Hematopoietic multipotent progenitor cell treated with erythropoietin and hydrocortisone succinate and interleukin-3 and kit ligand, for 17 days (in vitro differentiated cells): ENCODE results near the gene FAM124A.
"Not testable (repeated sequence)": the region's sequence is repeated elsewhere in the genome, so short reads cannot be mapped to it uniquely, and the experiment has no call there.

ENCODE experiments used
- DNase-seq: peaks from one replicate; pipeline ENCODE4 v3.0.0-alpha.2; 2015; ENCODE audit warnings: low spot score

FAM124A gene

GRCh38 chr13:51270623-51271415, 48.6 kb downstream of the FAM124A start:
- no peak for DNase-seq

GRCh38 chr13:51271528-51272085, 49.4 kb downstream of the FAM124A start:
- DNase-seq: no peak

DNA sequence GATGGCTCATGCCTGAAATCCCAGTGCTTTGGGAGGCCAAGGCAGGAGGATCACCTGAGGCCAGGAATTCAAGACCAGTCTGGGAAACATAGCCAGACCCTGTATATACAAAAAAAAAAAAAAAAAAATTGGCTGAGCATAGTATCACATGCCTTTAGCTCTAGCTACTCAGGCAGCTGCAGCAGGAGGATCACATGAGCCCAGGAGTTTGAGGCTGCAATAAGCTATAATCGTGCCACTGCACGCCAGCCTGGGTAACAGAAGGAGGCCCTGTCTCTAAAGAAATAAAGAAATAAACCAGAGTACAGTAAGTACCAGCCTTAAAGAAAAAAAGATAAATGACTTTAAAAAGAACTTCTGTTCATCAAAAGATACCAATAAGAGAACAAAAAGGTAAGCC, 52.9 kb downstream of the FAM124A start:
- no peak for DNase-seq

DNA sequence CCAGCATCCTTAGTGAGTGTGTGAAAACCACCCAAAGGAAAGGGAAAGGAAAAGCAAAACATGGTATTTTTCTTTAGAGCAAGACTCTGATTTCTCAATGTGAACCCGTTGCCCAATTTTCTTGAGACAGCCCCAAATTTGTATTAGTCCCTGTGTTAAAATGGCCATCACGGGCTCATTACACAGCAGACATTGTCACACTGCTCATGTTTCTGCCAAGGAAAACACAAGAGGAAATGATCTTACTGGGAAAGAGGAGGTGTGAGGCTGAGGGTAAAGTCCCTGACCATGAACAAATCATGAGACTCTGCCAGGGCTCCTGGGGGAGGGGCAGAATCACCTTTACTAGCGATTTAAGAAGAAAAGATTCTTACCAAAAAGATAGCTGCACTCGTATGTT, 54.4 kb downstream of the FAM124A start:
- DNase-seq: no peak

DNA sequence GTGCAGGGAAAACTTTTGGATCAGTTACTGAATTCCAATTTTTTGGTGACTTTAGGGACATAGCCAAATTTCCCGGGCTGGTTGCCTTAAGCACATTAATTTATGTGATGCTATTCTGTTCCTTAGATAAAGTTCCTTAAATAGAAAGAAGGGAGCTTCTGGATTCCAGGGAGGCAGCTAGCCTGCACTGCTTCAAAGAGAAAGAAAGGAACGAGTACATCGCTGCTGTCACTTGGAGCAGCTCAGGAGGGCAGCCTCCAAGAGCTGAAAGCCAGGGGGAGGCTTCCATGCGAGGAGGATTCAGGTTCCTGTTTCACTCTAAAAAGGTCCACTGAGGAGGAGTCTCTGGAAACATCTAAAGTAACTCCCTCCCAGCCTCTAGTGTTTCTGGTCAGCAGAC, 55.7 kb downstream of the FAM124A start:
- no peak for DNase-seq

DNA sequence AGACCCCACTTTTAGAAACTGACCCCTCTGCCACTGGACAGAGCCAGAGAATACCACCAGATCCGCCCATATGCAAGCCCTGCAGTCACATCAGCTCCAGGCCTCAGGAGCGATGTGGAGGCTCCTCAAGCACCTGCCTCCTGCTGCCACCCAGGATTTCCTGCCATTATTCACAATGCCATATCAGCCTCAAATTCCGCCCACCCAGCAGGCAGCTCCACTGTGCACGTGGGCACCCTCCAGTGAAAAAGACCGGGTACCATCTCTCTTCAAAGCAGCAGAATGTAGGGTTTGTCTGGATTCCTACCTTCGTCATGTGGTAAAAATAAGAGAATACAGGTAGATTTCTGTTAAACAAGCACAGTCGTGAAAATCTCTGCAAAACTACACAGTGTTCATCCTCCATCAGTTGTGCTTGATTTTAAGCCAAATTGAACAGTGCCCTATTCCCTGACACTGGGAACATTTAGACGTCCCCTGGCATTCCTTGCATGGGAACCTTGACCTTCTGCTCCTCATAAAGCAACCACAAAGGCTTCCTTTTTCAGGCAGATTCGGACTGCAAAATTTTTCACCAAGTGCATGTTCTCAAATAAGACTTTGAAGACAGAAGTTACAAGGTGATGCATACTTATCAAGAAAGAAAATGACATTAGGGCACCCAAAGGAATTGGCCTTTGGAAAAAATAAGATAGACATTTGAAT, 56.4 kb downstream of the FAM124A start:
- DNase-seq: no peak

DNA sequence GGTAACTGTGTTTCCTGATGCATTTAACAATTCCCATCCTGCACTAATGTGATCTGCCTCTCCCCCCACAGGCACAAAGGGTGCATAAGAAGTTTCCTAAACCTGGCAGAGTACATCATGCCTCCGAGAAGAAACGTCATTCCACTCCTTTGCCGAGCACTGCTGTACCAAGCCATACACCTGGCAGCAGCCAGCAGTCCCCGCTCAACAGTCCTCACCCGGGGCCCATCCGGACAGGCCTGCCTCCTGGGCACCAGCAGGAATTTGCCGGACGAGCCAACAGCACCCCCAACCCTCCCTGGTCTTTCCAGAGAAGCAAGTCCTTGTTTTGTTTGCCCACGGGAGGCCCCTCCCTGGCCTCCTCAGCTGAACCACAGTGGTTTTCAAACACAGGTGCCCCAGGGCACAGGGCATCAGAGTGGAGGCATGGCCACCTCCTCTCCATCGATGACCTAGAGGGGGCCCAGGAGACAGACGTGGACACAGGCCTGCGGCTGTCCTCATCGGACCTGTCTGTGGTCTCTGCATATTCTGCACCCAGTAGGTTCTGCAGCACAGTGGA, 58.3 kb downstream of the FAM124A start:
- DNase-seq: no peak

GRCh38 chr13:51282322-51282721, 60.1 kb downstream of the FAM124A start:
- no peak for DNase-seq

DNA sequence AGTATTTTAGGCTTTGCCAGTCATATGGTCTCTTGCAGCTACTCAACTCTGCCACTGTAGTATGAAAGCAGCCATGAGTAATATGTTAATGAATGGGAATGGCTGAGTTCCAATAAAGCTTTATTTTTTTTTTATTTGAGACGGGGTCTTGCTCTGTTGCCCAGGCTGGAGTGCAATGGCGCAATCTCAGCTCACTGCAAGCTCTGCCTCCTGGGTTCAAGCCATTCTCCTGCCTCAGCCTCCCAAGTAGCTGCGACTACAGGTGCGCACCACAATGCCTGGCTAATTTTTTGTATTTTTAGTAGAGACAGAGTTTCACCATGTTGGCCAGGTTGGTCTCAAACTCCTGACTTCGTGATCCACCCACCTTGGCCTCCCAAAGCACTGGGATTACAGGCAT, 60.7 kb downstream of the FAM124A start:
- DNase-seq: not testable (repeated sequence)

- DNase-seq: no peak
Observed at GRCh38 chr13:51283371-51283770, 61.2 kb downstream of the FAM124A start.

- no peak for DNase-seq
Observed at GRCh38 chr13:51284339-51284738, 62.1 kb downstream of the FAM124A start.

DNA sequence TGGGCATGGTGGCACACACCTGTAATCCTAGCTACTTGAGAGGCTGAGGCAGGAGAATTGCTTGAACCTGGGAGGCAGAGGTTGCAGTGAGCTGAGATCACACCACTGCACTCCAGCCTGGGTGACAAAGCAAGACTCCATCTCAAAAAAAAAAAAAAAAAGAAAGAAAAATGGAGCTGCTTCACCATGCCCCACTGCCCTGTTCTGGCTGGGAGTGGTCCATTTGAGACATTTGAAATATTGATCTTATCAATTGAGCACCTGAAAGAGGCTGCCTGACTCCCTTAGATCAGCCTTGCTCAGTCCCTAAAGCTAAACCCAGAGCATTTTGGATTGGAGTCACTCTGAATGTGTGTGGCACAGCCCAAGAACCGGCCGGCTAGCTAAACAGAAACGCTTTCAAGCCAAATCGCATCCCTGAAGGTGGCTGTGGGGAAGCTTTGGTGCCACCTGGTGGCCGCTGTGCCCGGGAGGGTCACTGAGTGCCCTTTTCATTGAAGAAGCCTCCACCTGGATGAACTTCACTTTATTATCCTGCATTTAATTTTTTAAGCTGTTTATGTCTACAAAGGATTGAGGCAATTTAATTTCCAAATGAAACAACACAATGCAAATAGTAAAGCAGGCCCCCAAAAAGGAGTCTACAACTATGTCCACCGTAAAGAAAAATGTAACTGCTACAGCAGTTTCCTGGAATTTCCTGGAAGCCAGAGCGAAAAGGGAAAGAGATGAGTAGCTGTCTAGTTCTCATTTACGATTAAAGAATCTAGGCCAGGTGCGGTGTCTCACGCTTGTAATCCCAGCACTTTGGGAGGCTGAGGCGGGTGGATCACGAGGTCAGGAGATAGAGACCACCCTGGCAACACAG, 64.2 kb downstream of the FAM124A start:
- peak; percentile 49 for DNase-seq

- DNase-seq: no peak
Observed at GRCh38 chr13:51287758-51288157, 65.6 kb downstream of the FAM124A start.

DNA sequence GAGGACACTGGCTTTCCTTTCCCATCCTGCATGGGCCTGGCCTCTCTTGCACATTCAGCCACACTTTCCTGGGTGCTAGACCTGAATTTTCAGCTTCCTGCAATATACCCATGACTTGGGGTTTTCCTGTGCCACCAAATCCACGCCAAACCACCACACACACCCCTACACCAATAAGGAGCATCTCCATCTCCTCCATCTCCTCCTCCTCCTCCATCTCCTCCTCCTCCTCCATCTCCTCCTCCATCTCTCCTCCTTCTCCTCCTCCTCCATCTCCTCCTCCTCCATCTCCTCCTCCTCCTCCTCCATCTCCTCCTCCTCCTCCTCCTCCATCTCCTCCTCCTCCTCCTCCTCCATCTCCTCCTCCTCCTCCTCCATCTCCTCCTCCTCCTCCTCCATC, 66.1 kb downstream of the FAM124A start:
- not testable (repeated sequence) for DNase-seq

DNA sequence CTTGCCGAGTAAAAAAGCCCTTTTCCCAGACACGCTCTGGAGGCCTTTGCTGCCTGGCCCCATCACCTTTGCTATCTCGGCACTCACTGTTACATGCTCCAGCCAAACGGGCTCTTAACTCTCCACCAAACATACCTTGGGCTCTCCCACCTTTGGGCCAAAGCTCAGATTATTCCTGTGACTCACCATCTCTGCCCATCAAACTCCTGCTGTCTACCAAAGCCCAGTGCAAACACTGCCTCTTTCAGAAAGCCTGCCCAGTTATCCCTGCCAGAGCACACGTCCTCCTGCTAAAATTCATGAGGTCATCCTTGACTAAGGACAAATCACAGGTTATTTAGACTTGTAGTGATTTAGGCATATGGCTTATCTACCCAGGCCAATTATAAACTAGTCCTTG, 69.1 kb downstream of the FAM124A start:
- no peak for DNase-seq

- no peak for DNase-seq
Observed at GRCh38 chr13:51292000-51292565, 69.9 kb downstream of the FAM124A start.

GRCh38 chr13:51297556-51297955, 75.4 kb downstream of the FAM124A start:
- no peak for DNase-seq

DNA sequence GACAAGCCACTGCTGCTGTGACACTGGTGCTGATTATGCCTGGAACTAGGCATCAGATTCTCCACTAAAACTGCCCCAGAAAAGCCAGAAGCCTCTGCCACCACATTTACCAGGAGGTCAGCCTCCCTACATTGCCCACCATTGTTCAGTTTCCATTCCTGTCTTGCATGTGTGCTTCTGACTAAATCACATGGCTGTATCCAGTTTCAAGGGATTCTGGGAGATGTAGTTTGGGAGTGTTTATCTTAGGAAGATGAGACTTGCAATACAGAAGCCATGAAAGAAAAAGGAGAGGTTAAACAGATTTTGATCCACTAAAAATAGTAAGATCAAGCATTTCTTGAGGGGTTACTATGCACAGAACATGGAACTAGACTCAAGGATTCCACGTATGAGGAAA, 76.6 kb downstream of the FAM124A start:
- no peak for DNase-seq

GRCh38 chr13:51303063-51303552, 80.9 kb downstream of the FAM124A start:
- no peak for DNase-seq

- DNase-seq: no peak
Observed at GRCh38 chr13:51303882-51304281, 81.7 kb downstream of the FAM124A start.

- DNase-seq: no peak
Observed at GRCh38 chr13:51305271-51305967, 83.2 kb downstream of the FAM124A start.
